ENCODE measurements around the gene RUNX1.
A peak's percentile ranks its signal among the peaks of the same experiment; 100 is the strongest.
"Not testable (repeated sequence)": the region's sequence is repeated elsewhere in the genome, so short reads cannot be mapped to it uniquely, and the experiment has no call there.

The RUNX1 gene

DNA sequence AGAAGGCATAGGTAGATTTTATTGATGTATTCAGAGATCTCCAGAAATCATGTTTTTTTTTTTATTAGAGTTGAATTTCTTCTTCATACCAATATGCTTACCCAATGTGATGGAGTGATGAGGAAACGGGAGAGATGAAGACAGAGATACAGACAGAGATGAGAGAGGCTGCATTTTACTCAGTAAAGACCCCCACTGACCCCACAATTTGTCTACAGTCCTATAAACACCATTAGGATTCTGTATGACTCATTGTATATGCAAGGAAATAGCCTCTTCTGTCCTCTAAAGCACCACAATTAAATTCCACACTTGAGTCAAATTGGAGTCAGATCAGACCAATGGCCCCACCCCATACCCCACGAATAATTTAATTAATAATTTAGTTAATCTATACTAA lies 44.0 kb downstream of the RUNX1 start:
- Histone ChIP-seq H3K4me1 (ENCODE audit: control insufficient read depth, insufficient read depth, low read length, poor library complexity, severe bottlenecking) (no peaks in the 10 kb centered on the region), H3K27ac (ENCODE audit: low read depth, low read length, severe bottlenecking) (no peak overlapping the region), H3K4me3 (ENCODE audit: extremely low read depth, insufficient read depth, low read length, poor library complexity, severe bottlenecking) (no peak overlapping the region), H3K9me3 (ENCODE audit: control insufficient read depth, low read length) (no peaks in the 10 kb centered on the region), H3K36me3 (ENCODE audit: control insufficient read depth, insufficient read depth, low read length) (no peaks in the 10 kb centered on the region)
- 100% methylated on average over 1 of the region's 2 CpGs; no CpG with 5 or more reads in 1 of the 2 experiments for WGBS, 2 experiments (ENCODE audit: insufficient coverage in 2 of 2)

DNA sequence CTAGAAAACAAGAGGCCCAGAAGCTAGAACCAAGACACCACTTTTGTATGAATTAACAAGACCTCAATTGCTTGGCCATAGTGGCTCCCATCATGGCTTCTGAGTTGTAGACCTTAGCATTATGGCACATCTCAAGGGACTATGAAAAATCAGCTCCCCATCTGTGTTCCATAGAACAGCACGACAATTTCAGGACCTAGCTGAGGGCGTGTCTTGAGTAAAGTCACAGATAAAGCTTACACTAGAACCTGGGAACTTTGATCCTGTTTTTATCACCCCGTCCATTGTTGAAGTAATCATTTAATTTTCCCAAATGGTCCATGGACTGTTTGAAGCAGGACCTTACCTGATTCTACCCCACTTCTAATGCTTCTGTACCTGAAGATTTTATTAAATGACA lies 44.8 kb downstream of the RUNX1 start:
- H3K9me3 ChIP-seq (ENCODE audit: control insufficient read depth, low read length), result no peaks in the 10 kb centered on the region
- H3K4me3 ChIP-seq (ENCODE audit: extremely low read depth, insufficient read depth, low read length, poor library complexity, severe bottlenecking), result no peak overlapping the region
- no peaks in the 10 kb centered on the region for H3K36me3 ChIP-seq (ENCODE audit: control insufficient read depth, insufficient read depth, low read length)
- 92% methylated on average over 3 of the region's 3 CpGs for WGBS, 2 experiments (ENCODE audit: insufficient coverage in 2 of 2)
- H3K27ac ChIP-seq (ENCODE audit: low read depth, low read length, severe bottlenecking), result no peak overlapping the region
- no peaks in the 10 kb centered on the region for H3K4me1 ChIP-seq (ENCODE audit: control insufficient read depth, insufficient read depth, low read length, poor library complexity, severe bottlenecking)

GRCh38 chr21:35002879-35003722 lies 46.0 kb downstream of the RUNX1 start:
- Histone ChIP-seq H3K36me3 (ENCODE audit: control insufficient read depth, insufficient read depth, low read length) (no peaks in the 10 kb centered on the region), H3K27ac (ENCODE audit: low read depth, low read length, severe bottlenecking) (no peak overlapping the region), H3K4me3 (ENCODE audit: extremely low read depth, insufficient read depth, low read length, poor library complexity, severe bottlenecking) (no peak overlapping the region), H3K4me1 (ENCODE audit: control insufficient read depth, insufficient read depth, low read length, poor library complexity, severe bottlenecking) (no peaks in the 10 kb centered on the region), H3K9me3 (ENCODE audit: control insufficient read depth, low read length) (no peaks in the 10 kb centered on the region)
- WGBS, 2 experiments (ENCODE audit: insufficient coverage in 2 of 2), result 78 to 93% methylated on average over 2 to 3 of the region's 5 CpGs

DNA sequence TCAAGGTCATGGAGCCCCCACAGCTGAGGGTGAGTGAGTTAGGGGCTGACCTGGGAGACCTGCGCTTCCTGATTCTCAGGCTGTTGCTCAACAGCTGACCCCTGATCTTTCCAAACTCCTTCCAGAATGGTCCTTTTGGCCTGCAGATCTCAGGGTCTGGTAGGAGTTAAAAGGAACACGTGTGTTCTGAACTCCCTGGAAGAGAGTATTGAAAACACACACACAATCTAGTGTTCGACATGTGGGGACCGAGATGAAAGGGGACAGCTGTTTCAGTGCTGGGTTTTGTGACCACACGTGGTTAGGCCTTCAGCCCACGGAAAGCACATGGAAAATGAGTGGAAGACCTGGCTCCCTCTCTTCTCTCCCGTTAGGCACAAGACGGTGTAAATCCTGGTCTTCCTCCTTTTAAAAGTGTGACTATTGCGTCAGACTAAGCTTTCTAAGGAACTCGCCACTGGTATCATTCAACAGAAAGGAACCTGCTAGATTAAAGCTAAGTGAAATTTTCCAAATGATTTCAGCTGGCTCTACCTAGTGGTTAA lies 49.6 kb downstream of the RUNX1 start:
- peaks cover 20% of the 10 kb centered on the region for H3K4me1 ChIP-seq (ENCODE audit: control insufficient read depth, insufficient read depth, low read length, poor library complexity, severe bottlenecking)
- no peaks in the 10 kb centered on the region for H3K36me3 ChIP-seq (ENCODE audit: control insufficient read depth, insufficient read depth, low read length)
- H3K27ac ChIP-seq (ENCODE audit: low read depth, low read length, severe bottlenecking), result no peak overlapping the region
- 90 to 96% methylated on average over 9 to 10 of the region's 10 CpGs for WGBS, 2 experiments (ENCODE audit: insufficient coverage in 2 of 2)
- no peaks in the 10 kb centered on the region for H3K9me3 ChIP-seq (ENCODE audit: control insufficient read depth, low read length)
- no peak overlapping the region for H3K4me3 ChIP-seq (ENCODE audit: extremely low read depth, insufficient read depth, low read length, poor library complexity, severe bottlenecking)

GRCh38 chr21:34998176-34998575 lies 50.9 kb downstream of the RUNX1 start:
- no peaks in the 10 kb centered on the region for H3K36me3 ChIP-seq (ENCODE audit: control insufficient read depth, insufficient read depth, low read length)
- H3K4me1 ChIP-seq (ENCODE audit: control insufficient read depth, insufficient read depth, low read length, poor library complexity, severe bottlenecking), result peaks cover 20% of the 10 kb centered on the region
- no peaks in the 10 kb centered on the region for H3K9me3 ChIP-seq (ENCODE audit: control insufficient read depth, low read length)
- no peak overlapping the region for H3K27ac ChIP-seq (ENCODE audit: low read depth, low read length, severe bottlenecking)
- H3K4me3 ChIP-seq (ENCODE audit: extremely low read depth, insufficient read depth, low read length, poor library complexity, severe bottlenecking), result no peak overlapping the region
- WGBS, 2 experiments (ENCODE audit: insufficient coverage in 2 of 2), result 83 to 97% methylated on average over 5 of the region's 5 CpGs

DNA sequence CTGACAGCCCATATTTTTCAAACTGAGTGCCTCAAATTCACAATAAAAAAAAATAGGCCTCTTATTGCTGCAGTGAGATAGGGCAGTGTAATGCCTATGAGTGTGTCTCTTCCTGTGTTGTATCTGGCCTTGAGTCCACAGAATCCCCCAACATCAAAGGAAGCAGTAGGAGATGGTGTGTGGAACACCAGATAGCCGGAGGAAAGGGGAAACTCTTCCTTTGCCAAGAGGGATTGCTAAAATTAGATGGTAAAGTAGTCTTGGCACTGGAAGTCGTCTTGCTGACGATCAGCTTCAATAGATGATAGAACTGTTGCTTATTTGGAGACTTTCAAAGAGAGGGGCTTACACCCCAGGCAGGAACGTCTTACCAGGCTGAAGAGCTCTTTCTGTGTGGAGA lies 51.8 kb downstream of the RUNX1 start:
- 92 to 95% methylated on average over 3 to 4 of the region's 4 CpGs for WGBS, 2 experiments (ENCODE audit: insufficient coverage in 2 of 2)
- H3K27ac ChIP-seq (ENCODE audit: low read depth, low read length, severe bottlenecking), result no peak overlapping the region
- no peaks in the 10 kb centered on the region for H3K9me3 ChIP-seq (ENCODE audit: control insufficient read depth, low read length)
- H3K36me3 ChIP-seq (ENCODE audit: control insufficient read depth, insufficient read depth, low read length), result no peaks in the 10 kb centered on the region
- H3K4me1 ChIP-seq (ENCODE audit: control insufficient read depth, insufficient read depth, low read length, poor library complexity, severe bottlenecking), result peaks cover 20% of the 10 kb centered on the region
- H3K4me3 ChIP-seq (ENCODE audit: extremely low read depth, insufficient read depth, low read length, poor library complexity, severe bottlenecking), result no peak overlapping the region

DNA sequence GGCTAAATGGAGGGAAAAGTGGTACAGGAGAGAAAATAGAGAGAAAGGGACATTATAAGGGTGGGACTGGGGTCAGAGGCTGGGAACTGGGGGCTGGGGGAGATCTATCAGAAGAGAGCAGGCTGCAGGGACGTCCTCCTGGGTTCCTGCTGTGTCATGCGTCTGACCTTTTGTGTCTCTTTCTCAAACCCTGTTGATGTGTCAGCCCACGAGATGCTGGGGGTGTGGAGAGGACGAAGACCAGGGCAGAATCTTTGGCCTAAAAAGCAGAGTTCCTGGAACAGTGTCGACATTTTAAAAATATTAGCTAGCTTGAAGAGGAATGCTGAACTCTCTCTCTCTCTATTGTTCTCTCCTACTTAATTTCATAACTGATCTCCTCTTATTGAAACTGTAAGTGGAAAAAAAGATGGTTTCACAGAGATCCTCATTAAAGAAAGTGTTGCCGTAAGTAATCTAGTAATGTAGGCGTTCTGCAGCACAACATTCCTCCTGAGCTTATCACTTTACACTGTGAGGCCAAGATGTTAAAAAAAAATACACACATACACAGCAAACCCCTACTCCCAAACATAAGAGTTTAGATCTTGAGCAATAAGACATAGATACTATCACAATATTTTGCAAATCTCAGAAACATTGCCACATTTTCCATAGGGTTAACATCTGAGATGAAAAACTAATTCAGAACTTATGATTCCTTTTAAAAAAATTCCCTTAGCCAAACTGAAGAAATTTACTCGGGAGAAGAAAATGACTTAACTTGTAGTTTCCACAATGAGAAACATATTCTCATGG lies 52.6 kb downstream of the RUNX1 start:
- H3K4me3 ChIP-seq (ENCODE audit: extremely low read depth, insufficient read depth, low read length, poor library complexity, severe bottlenecking), result no peak overlapping the region
- H3K27ac ChIP-seq (ENCODE audit: low read depth, low read length, severe bottlenecking), result peak overlapping the region; percentile 67
- peaks cover 20% of the 10 kb centered on the region for H3K4me1 ChIP-seq (ENCODE audit: control insufficient read depth, insufficient read depth, low read length, poor library complexity, severe bottlenecking)
- WGBS, 2 experiments (ENCODE audit: insufficient coverage in 2 of 2), result 46 to 54% methylated on average over 3 to 5 of the region's 8 CpGs
- H3K9me3 ChIP-seq (ENCODE audit: control insufficient read depth, low read length), result no peaks in the 10 kb centered on the region
- no peaks in the 10 kb centered on the region for H3K36me3 ChIP-seq (ENCODE audit: control insufficient read depth, insufficient read depth, low read length)

DNA sequence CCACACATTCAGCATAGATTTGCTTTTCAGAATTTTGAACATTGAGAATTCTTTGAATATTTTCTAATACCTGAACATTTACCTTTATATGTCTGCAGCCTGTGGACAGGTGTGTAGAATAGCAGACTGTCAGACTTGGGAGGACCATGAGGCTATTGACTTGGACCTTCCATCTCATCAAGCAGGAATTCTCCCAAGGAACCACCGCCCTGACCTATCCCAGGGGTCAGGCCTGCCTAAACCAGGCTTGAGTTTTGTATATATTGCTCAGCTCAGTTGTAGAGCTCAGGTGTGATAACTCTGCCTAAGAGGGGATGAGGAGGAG lies 53.2 kb downstream of the RUNX1 start:
- no CpG with 5 or more reads among the region's 1 CpG for WGBS, 2 experiments (ENCODE audit: insufficient coverage in 2 of 2)
- no peaks in the 10 kb centered on the region for H3K9me3 ChIP-seq (ENCODE audit: control insufficient read depth, low read length)
- H3K4me1 ChIP-seq (ENCODE audit: control insufficient read depth, insufficient read depth, low read length, poor library complexity, severe bottlenecking), result peaks cover 20% of the 10 kb centered on the region
- no peaks in the 10 kb centered on the region for H3K36me3 ChIP-seq (ENCODE audit: control insufficient read depth, insufficient read depth, low read length)
- H3K27ac ChIP-seq (ENCODE audit: low read depth, low read length, severe bottlenecking), result peak overlapping the region; percentile 67
- H3K4me3 ChIP-seq (ENCODE audit: extremely low read depth, insufficient read depth, low read length, poor library complexity, severe bottlenecking), result no peak overlapping the region

GRCh38 chr21:34994766-34995631 lies 54.1 kb downstream of the RUNX1 start:
- no peaks in the 10 kb centered on the region for H3K36me3 ChIP-seq (ENCODE audit: control insufficient read depth, insufficient read depth, low read length)
- peaks cover 20% of the 10 kb centered on the region for H3K4me1 ChIP-seq (ENCODE audit: control insufficient read depth, insufficient read depth, low read length, poor library complexity, severe bottlenecking)
- no peak overlapping the region for H3K27ac ChIP-seq (ENCODE audit: low read depth, low read length, severe bottlenecking)
- 92 to 98% methylated on average over 7 to 10 of the region's 12 CpGs for WGBS, 2 experiments (ENCODE audit: insufficient coverage in 2 of 2)
- no peaks in the 10 kb centered on the region for H3K9me3 ChIP-seq (ENCODE audit: control insufficient read depth, low read length)
- no peak overlapping the region for H3K4me3 ChIP-seq (ENCODE audit: extremely low read depth, insufficient read depth, low read length, poor library complexity, severe bottlenecking)

DNA sequence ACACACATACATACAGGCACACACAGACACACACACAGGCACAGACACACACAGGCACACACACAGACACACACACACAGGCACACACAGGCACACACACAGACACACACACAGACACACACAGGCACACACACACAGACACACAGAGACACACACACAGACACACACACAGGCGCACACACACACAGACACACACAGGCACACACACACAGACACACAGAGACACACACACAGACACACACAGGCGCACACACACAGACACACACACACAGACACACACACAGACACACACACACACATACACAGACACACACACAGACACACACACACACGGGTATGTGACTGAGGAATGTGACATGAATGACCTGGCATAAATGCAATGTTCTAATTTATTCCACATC lies 55.6 kb downstream of the RUNX1 start:
- WGBS, 2 experiments (ENCODE audit: insufficient coverage in 2 of 2), result 67% methylated on average over 1 of the region's 3 CpGs; no CpG with 5 or more reads in 1 of the 2 experiments
- H3K27ac ChIP-seq (ENCODE audit: low read depth, low read length, severe bottlenecking); H3K36me3 ChIP-seq (ENCODE audit: control insufficient read depth, insufficient read depth, low read length); H3K9me3 ChIP-seq (ENCODE audit: control insufficient read depth, low read length); H3K4me3 ChIP-seq (ENCODE audit: extremely low read depth, insufficient read depth, low read length, poor library complexity, severe bottlenecking): not testable (repeated sequence)
- H3K4me1 ChIP-seq (ENCODE audit: control insufficient read depth, insufficient read depth, low read length, poor library complexity, severe bottlenecking), result peaks cover 20% of the 10 kb centered on the region
